Liver (tissue), 9 donors: ENCODE data around the gene VIL1. TPM values are rescaled to one million over a fixed set of nuclear protein-coding genes. Genes with fewer than 3 reads are reported as not detected.

ENCODE experiments used
- DNase-seq: peaks from one replicate; pipeline ENCODE4 v3.0.0-alpha.2; 2017; ENCODE audit warnings: low spot score
- H3K27ac ChIP-seq, 2 donors: one replicate each; pipeline ENCODE4 v1.7.0; 2013; ENCODE audit warnings: inconsistent platforms in 2 of 2, low read length in 2 of 2, control low read depth in 1 of 2, low read depth in 1 of 2, mild to moderate bottlenecking in 1 of 2
- H3K27me3 ChIP-seq, 4 donors: one replicate each; pipeline versions ENCODE4 v1.6.1 to v1.7.0; 2013; ENCODE audit warnings: low read length in 3 of 4, inconsistent platforms in 1 of 4, mild to moderate bottlenecking in 1 of 4, moderate library complexity in 1 of 4; ENCODE audit not compliant: control insufficient read depth in 4 of 4, insufficient read depth in 4 of 4
- H3K36me3 ChIP-seq, 4 donors: one replicate each; pipeline versions ENCODE4 v1.6.1 to v1.7.0; 2013; ENCODE audit warnings: low read length in 3 of 4, mild to moderate bottlenecking in 3 of 4, low read depth in 1 of 4, moderate library complexity in 1 of 4; ENCODE audit not compliant: control insufficient read depth in 4 of 4, insufficient read depth in 3 of 4
- H3K4me1 ChIP-seq, 4 donors: one replicate each; pipeline versions ENCODE4 v1.6.1 to v1.7.0; 2013; ENCODE audit warnings: low read length in 3 of 4, mild to moderate bottlenecking in 3 of 4, moderate library complexity in 1 of 4; ENCODE audit not compliant: control insufficient read depth in 4 of 4, insufficient read depth in 4 of 4
- H3K4me3 ChIP-seq, 3 donors: one replicate each; pipeline versions ENCODE4 v1.6.1 to v1.7.0; 2013; ENCODE audit warnings: low read length in 3 of 3, control low read depth in 1 of 3, low read depth in 1 of 3, mild to moderate bottlenecking in 1 of 3
- H3K9ac ChIP-seq, 2 donors: one replicate each; pipeline ENCODE4 v1.7.0; 2013; ENCODE audit warnings: low read length in 2 of 2, mild to moderate bottlenecking in 2 of 2, moderate library complexity in 2 of 2, control low read depth in 1 of 2, low read depth in 1 of 2
- H3K9me3 ChIP-seq, 4 donors: one replicate each; pipeline versions ENCODE4 v1.6.1 to v1.7.0; 2013; ENCODE audit warnings: low read length in 3 of 4; ENCODE audit not compliant: control insufficient read depth in 4 of 4
- EGR1 ChIP-seq, 2 donors: IDR thresholded peaks; 2 replicates each; pipeline ENCODE4 v1.6.1; 2016 to 2018; ENCODE audit warnings: antibody characterized with exemption in 2 of 2, low read depth in 2 of 2
- FOXA2 ChIP-seq: IDR thresholded peaks from 2 replicates; pipeline ENCODE4 v1.6.1; 2016; ENCODE audit warnings: antibody characterized with exemption
- GABPA ChIP-seq, 2 donors: IDR thresholded peaks in 1 of 2; conservative IDR thresholded peaks in 1 of 2; 2 replicates each; pipeline ENCODE4 v1.6.1; 2016; ENCODE audit warnings: antibody characterized with exemption in 2 of 2, mild to moderate bottlenecking in 1 of 2, moderate library complexity in 1 of 2
- HNF4A ChIP-seq, 2 donors: conservative IDR thresholded peaks; 2 replicates each; pipeline ENCODE4 v1.6.1; 2016; ENCODE audit warnings: antibody characterized with exemption in 2 of 2, mild to moderate bottlenecking in 2 of 2
- HNF4G ChIP-seq: IDR thresholded peaks from 2 replicates; pipeline ENCODE4 v1.6.1; 2016; ENCODE audit warnings: antibody characterized with exemption
- JUND ChIP-seq, 2 donors: IDR thresholded peaks; 2 replicates each; pipeline ENCODE4 v1.6.1; 2016; ENCODE audit warnings: antibody characterized with exemption in 2 of 2
- NR2F2 ChIP-seq: IDR thresholded peaks from 2 replicates; pipeline ENCODE4 v1.6.1; 2016; ENCODE audit warnings: antibody characterized with exemption
- RAD21 ChIP-seq, 2 donors: IDR thresholded peaks; 2 replicates each; pipeline ENCODE4 v1.6.1; 2016; ENCODE audit warnings: antibody characterized with exemption in 2 of 2, mild to moderate bottlenecking in 2 of 2
- RXRA ChIP-seq, 2 donors: IDR thresholded peaks; 2 replicates each; pipeline ENCODE4 v1.6.1; 2017 to 2018; ENCODE audit warnings: antibody characterized with exemption in 2 of 2, mild to moderate bottlenecking in 1 of 2
- SP1 ChIP-seq: IDR thresholded peaks from 2 replicates; pipeline ENCODE4 v1.6.1; 2018; ENCODE audit warnings: antibody characterized with exemption, mild to moderate bottlenecking
- WGBS: extraction: QIAGEN DNeasy Blood & Tissue Kit; methylation state at CpG from one replicate; pipeline ENCODE4 v1.1.7; 2013; 5-methylcytosine and 5-hydroxymethylcytosine counted together
- polyA plus RNA-seq, 2 donors: library from polyadenylated mRNA; stranded (reverse) in 1 of 2; unstranded in 1 of 2; fragments of 200-250 nt in 1 of 2; fragments of >200 nt in 1 of 2; fragmentation: Nextera tagmentation in 1 of 2; extraction: Ambion mirVana in 1 of 2; gene quantifications; one replicate each; pipeline versions ENCODE4 v1.2.1 to v1.2.3, GENCODE V29; 2013 to 2015
- total RNA-seq, 2 donors: library from RNA; depleted of rRNA; stranded (reverse); fragments of >200 nt; gene quantifications; one replicate each; pipeline ENCODE4 v1.2.3, GENCODE V29; 2014
- TF ChIP-seq, protein P1 (sequence below): IDR thresholded peaks from 2 replicates; pipeline ENCODE4 v1.6.1; 2016; ENCODE audit warnings: antibody characterized with exemption, mild to moderate bottlenecking
- TF ChIP-seq, protein P2 (sequence below): IDR thresholded peaks from 2 replicates; pipeline ENCODE4 v1.6.1; 2016; ENCODE audit warnings: antibody characterized with exemption
- TF ChIP-seq, protein P3 (sequence below): fragments of 150-350 bp; IDR thresholded peaks from 2 replicates; pipeline ENCODE4 v1.5.1; 2017; ENCODE audit warnings: improper control_type of control experiment, low read depth, low read length; ENCODE audit not compliant: missing input control
- donor health status: healthy.
- donor health status: healthy.
- donor health status: healthy.
- donor health status: healthy.
- donor health status: healthy.

VIL1 gene
- total and polyA plus RNA-seq, 4 donors = 16.4 to 72.0 (median 31.6) TPM

DNA sequence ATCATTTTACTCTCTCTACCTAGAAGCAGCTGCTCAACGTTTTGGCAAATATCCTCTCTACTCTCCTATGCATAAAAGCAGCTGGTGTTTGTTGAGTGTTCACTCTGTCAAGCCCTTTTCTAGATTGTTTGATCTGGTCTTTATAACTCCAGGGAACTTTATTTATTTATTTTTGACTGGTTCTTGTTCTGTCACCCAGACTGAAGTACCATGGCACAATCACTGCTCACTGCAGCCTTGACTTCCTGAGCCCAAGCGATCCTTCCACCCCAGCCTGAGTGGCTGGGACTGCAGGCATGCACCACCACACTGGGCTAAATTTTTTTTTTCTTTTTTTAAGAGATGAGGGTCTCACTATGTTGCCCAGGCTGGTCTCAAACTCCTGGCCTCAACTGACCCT lies 49.6 kb upstream of the VIL1 start:
- H3K9me3 ChIP-seq = no peaks in the 10 kb centered on the region
- no peak overlapping the region for H3K9ac ChIP-seq
- TF ChIP-seq JUND (IDR thresholded peaks at IDR 0.05) (no peak), GABPA (IDR thresholded peaks at IDR 0.05 in 1 of 2, conservative IDR thresholded peaks at IDR 0.05 in 1 of 2) (no peak), NR2F2 (no peak)
- H3K27ac ChIP-seq = peak overlapping the region in 1 of 2 donors; percentile 80
- 51% methylated on average over 2 of the region's 2 CpGs for WGBS
- no peaks in the 10 kb centered on the region for H3K27me3 ChIP-seq
- no peak overlapping the region for H3K4me3 ChIP-seq
- peaks cover 0 to 5% (median under 1%) of the 10 kb centered on the region in 4 donors for H3K4me1 ChIP-seq
- no peaks in the 10 kb centered on the region for H3K36me3 ChIP-seq
- no peak for DNase-seq

GRCh38 chr2:218370410-218371063 lies 48.4 kb upstream of the VIL1 start:
- Histone ChIP-seq H3K4me3 (no peak overlapping the region), H3K36me3 (no peaks in the 10 kb centered on the region), H3K9me3 (no peaks in the 10 kb centered on the region), H3K27me3 (no peaks in the 10 kb centered on the region), H3K4me1 (peaks cover 0 to 5% (median under 1%) of the 10 kb centered on the region in 4 donors), H3K27ac (peak overlapping the region; percentile 63 to 80), H3K9ac (peak overlapping the region in 1 of 2 donors; percentile 27)
- TF ChIP-seq FOXA2 = no peak
- peak in 1 of 2 donors; percentile 40 for TF ChIP-seq JUND (IDR thresholded peaks at IDR 0.05)
- TF ChIP-seq RXRA (IDR thresholded peaks at IDR 0.05) = peak; percentile 3 to 48
- TF ChIP-seq HNF4A (conservative IDR thresholded peaks at IDR 0.05) = peak; percentile 23 to 26
- TF ChIP-seq EGR1 (IDR thresholded peaks at IDR 0.05; ENCODE audit: low read depth in 2 of 2) = no peak
- TF ChIP-seq, protein P1, sequence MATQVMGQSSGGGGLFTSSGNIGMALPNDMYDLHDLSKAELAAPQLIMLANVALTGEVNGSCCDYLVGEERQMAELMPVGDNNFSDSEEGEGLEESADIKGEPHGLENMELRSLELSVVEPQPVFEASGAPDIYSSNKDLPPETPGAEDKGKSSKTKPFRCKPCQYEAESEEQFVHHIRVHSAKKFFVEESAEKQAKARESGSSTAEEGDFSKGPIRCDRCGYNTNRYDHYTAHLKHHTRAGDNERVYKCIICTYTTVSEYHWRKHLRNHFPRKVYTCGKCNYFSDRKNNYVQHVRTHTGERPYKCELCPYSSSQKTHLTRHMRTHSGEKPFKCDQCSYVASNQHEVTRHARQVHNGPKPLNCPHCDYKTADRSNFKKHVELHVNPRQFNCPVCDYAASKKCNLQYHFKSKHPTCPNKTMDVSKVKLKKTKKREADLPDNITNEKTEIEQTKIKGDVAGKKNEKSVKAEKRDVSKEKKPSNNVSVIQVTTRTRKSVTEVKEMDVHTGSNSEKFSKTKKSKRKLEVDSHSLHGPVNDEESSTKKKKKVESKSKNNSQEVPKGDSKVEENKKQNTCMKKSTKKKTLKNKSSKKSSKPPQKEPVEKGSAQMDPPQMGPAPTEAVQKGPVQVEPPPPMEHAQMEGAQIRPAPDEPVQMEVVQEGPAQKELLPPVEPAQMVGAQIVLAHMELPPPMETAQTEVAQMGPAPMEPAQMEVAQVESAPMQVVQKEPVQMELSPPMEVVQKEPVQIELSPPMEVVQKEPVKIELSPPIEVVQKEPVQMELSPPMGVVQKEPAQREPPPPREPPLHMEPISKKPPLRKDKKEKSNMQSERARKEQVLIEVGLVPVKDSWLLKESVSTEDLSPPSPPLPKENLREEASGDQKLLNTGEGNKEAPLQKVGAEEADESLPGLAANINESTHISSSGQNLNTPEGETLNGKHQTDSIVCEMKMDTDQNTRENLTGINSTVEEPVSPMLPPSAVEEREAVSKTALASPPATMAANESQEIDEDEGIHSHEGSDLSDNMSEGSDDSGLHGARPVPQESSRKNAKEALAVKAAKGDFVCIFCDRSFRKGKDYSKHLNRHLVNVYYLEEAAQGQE = no peak
- TF ChIP-seq, protein P2, sequence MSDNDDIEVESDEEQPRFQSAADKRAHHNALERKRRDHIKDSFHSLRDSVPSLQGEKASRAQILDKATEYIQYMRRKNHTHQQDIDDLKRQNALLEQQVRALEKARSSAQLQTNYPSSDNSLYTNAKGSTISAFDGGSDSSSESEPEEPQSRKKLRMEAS = no peak
- peak in 1 of 2 donors; percentile 13 for TF ChIP-seq GABPA (IDR thresholded peaks at IDR 0.05 in 1 of 2, conservative IDR thresholded peaks at IDR 0.05 in 1 of 2)
- peak; percentile 51 for TF ChIP-seq SP1
- no peak for DNase-seq
- WGBS = 76% methylated on average over 11 of the region's 11 CpGs

GRCh38 chr2:218371983-218372350 lies 47.0 kb upstream of the VIL1 start:
- peak in 1 of 2 donors; percentile 8 for TF ChIP-seq RXRA (IDR thresholded peaks at IDR 0.05)
- no peak for TF ChIP-seq EGR1 (IDR thresholded peaks at IDR 0.05; ENCODE audit: low read depth in 2 of 2)
- TF ChIP-seq, protein P2 = no peak
- TF ChIP-seq, protein P1 = no peak
- TF ChIP-seq, protein P3, sequence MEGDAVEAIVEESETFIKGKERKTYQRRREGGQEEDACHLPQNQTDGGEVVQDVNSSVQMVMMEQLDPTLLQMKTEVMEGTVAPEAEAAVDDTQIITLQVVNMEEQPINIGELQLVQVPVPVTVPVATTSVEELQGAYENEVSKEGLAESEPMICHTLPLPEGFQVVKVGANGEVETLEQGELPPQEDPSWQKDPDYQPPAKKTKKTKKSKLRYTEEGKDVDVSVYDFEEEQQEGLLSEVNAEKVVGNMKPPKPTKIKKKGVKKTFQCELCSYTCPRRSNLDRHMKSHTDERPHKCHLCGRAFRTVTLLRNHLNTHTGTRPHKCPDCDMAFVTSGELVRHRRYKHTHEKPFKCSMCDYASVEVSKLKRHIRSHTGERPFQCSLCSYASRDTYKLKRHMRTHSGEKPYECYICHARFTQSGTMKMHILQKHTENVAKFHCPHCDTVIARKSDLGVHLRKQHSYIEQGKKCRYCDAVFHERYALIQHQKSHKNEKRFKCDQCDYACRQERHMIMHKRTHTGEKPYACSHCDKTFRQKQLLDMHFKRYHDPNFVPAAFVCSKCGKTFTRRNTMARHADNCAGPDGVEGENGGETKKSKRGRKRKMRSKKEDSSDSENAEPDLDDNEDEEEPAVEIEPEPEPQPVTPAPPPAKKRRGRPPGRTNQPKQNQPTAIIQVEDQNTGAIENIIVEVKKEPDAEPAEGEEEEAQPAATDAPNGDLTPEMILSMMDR = no peak
- TF ChIP-seq GABPA (IDR thresholded peaks at IDR 0.05 in 1 of 2, conservative IDR thresholded peaks at IDR 0.05 in 1 of 2) = no peak
- peak; percentile 32 to 36 for TF ChIP-seq HNF4A (conservative IDR thresholded peaks at IDR 0.05)
- peak; percentile 11 for TF ChIP-seq HNF4G
- no peak for TF ChIP-seq RAD21 (IDR thresholded peaks at IDR 0.05)
- Histone ChIP-seq H3K4me3 (no peak overlapping the region), H3K4me1 (peaks cover 0 to 4% (median under 1%) of the 10 kb centered on the region in 4 donors), H3K9me3 (no peaks in the 10 kb centered on the region), H3K27me3 (no peaks in the 10 kb centered on the region), H3K36me3 (no peaks in the 10 kb centered on the region), H3K27ac (no peak overlapping the region), H3K9ac (no peak overlapping the region)
- DNase-seq = no peak
